T follicular helper cell (primary cell): ENCODE results near the gene RAC2.
"Not testable (repeated sequence)": the region's sequence is repeated elsewhere in the genome, so short reads cannot be mapped to it uniquely, and the experiment has no call there.

Experiments used
- DNase-seq: peaks from one replicate; pipeline ENCODE4 v3.0.0-alpha.2; 2020; ENCODE audit warnings: low read depth

The RAC2 gene

GRCh38 chr22:37206118-37206840 lies 37.8 kb downstream of the RAC2 start:
- no peak for DNase-seq

- DNase-seq, result no peak
Observed at GRCh38 chr22:37205046-37205445, 39.0 kb downstream of the RAC2 start.

- no peak for DNase-seq
Observed at GRCh38 chr22:37204045-37204655, 39.9 kb downstream of the RAC2 start.

- no peak for DNase-seq
Observed at GRCh38 chr22:37203354-37204044, 40.6 kb downstream of the RAC2 start.

GRCh38 chr22:37202716-37203115 lies 41.4 kb downstream of the RAC2 start:
- DNase-seq, result no peak

GRCh38 chr22:37202001-37202555 lies 42.0 kb downstream of the RAC2 start:
- DNase-seq, result no peak

GRCh38 chr22:37201443-37201820 lies 42.6 kb downstream of the RAC2 start:
- not testable (repeated sequence) for DNase-seq

- no peak for DNase-seq
Observed at GRCh38 chr22:37199760-37200108, 44.3 kb downstream of the RAC2 start.

GRCh38 chr22:37199103-37199759 lies 44.8 kb downstream of the RAC2 start:
- DNase-seq, result peak; percentile 98

GRCh38 chr22:37198258-37199102 lies 45.6 kb downstream of the RAC2 start:
- peak; percentile 85 for DNase-seq

GRCh38 chr22:37197451-37198257 lies 46.4 kb downstream of the RAC2 start:
- DNase-seq, result no peak

GRCh38 chr22:37196539-37197450 lies 47.3 kb downstream of the RAC2 start:
- DNase-seq, result no peak

GRCh38 chr22:37195921-37196320 lies 48.1 kb downstream of the RAC2 start:
- no peak for DNase-seq

- DNase-seq, result no peak
Observed at GRCh38 chr22:37194750-37195149, 49.3 kb downstream of the RAC2 start.

- DNase-seq, result no peak
Observed at GRCh38 chr22:37193629-37194191, 50.4 kb downstream of the RAC2 start.

- DNase-seq, result no peak
Observed at GRCh38 chr22:37192741-37193140, 51.3 kb downstream of the RAC2 start.

- DNase-seq, result no peak
Observed at GRCh38 chr22:37192204-37192603, 51.9 kb downstream of the RAC2 start.

- no peak for DNase-seq
Observed at GRCh38 chr22:37190262-37190780, 53.7 kb downstream of the RAC2 start.

GRCh38 chr22:37188901-37189466 lies 55.1 kb downstream of the RAC2 start:
- no peak for DNase-seq
